Activated naive CD8-positive, alpha-beta T cell treated with anti-CD3 and anti-CD28 coated beads, Interleukin-2, amount 50 U/mL, for 24 hours (primary cell): ENCODE measurements around the gene SLC24A3.

Experiments used
- ATAC-seq: fragments of 150-1000 bp; cut with Tn5 transposase; one replicate; pipeline ENCODE4 v1.10.0; 2021
- DNase-seq: peaks from one replicate; pipeline ENCODE4 v3.0.0; 2021
- H3K27ac Mint-ChIP-seq: one replicate; pipeline ENCODE4 v1.8.0; 2021; ENCODE audit warnings: mild to moderate bottlenecking, mixed read lengths
- H3K27me3 Mint-ChIP-seq: one replicate; pipeline ENCODE4 v1.8.0; 2021; ENCODE audit warnings: mixed read lengths
- H3K36me3 Mint-ChIP-seq: one replicate; pipeline ENCODE4 v1.8.0; 2021; ENCODE audit warnings: low read depth, mixed read lengths
- H3K4me1 Mint-ChIP-seq: one replicate; pipeline ENCODE4 v1.8.0; 2021; ENCODE audit warnings: mixed read lengths
- H3K4me3 Mint-ChIP-seq: one replicate; pipeline ENCODE4 v1.8.0; 2021; ENCODE audit warnings: mild to moderate bottlenecking, moderate library complexity, mixed read lengths
- H3K9me3 Mint-ChIP-seq: one replicate; pipeline ENCODE4 v1.8.0; 2021; ENCODE audit warnings: mixed read lengths

The SLC24A3 gene

DNA sequence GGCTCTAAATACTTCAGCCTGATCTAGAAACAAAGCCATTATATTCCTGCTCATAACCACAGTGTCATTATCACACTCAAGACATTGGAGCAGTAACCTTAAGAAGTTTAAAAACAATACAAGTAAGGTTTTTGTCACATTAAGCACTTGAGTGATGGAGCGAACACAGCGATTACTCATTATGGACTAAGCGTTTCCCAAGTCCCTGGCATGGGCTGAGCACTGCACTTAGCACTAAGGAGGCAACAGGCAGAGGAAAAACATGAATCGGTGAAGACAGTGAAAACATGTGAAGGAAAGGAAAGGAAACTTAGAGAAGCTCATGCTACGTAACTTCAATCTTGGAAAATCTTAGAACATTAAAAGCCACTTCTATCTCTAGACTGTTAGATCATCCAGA is 108.7 kb downstream of the SLC24A3 start:
- H3K36me3 Mint-ChIP-seq: no peaks in the 10 kb centered on the region
- ATAC-seq (no peak), DNase-seq (no peak)
- no peaks in the 10 kb centered on the region for H3K27me3 Mint-ChIP-seq
- H3K9me3 Mint-ChIP-seq: no peaks in the 10 kb centered on the region
- H3K4me1 Mint-ChIP-seq: peaks cover 6% of the 10 kb centered on the region
- H3K4me3 Mint-ChIP-seq: no peak overlapping the region
- H3K27ac Mint-ChIP-seq: no peak overlapping the region

DNA sequence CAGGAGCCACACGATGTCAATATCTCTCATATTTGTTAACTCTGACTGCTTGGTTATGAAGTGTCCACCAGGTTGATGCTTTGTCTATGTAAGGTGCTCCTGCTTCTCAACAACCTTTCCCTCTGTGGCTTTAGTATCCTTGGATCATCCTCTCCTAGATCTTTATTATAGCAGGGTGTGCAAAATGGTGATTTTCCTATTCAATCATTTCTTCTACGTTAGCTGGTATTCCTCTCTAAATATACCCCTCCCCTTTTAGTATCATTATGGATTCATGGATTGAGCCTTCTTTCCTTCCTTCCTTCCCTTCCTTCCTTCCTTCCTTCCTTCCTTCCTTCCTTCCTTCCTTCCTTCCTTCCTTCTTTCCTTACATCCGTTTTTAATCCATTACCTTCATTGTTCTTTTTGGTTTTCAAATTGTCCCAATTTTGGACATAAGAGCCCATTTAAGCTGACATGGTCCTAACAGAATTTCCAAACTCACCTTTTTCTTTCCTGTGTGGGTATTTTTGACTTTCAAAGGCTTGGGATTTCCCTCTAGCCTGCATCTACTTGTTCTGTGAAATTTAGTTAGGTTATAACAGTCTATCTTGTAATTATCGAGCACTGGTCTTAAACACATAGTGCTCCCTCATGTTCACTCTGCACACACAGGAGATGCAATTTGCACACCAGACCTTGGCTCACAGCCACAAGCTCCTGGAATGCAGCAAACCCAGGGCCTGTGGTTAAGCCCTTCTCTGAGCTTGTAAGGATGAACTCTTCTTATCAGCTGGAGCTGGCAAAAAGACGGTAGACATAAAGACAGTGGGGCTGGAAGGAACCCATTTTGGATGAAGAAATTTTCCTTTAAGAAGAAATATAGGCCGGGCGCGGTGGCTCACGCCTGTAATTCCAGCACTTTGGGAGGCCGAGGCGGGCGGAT is 109.9 kb downstream of the SLC24A3 start:
- DNase-seq (no peak), ATAC-seq (no peak)
- Mint-ChIP-seq H3K27me3 (no peaks in the 10 kb centered on the region), H3K27ac (no peak overlapping the region), H3K4me1 (peaks cover under 1% of the 10 kb centered on the region), H3K9me3 (no peaks in the 10 kb centered on the region), H3K4me3 (no peak overlapping the region), H3K36me3 (no peaks in the 10 kb centered on the region)

DNA sequence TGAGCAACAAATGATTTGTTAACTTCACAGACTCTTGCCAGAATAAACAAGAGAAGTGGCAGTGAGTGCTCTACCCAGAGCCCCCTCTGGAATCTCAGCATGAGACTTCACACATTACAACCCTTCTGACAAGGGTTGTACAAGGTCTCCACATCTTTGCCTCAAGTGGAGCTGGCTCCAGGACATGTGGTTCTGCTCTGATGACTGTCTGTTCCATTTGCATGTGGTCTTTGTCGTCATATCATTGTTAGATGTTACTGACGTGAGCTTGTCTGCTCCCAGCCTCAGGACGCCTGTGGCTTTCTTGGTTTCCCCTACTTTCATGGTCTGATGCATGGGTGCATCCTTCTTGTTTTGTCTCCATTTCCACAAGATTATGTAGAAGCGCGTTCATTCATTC is 115.0 kb downstream of the SLC24A3 start:
- no peak for ATAC-seq
- H3K4me1 Mint-ChIP-seq: no peaks in the 10 kb centered on the region

DNA sequence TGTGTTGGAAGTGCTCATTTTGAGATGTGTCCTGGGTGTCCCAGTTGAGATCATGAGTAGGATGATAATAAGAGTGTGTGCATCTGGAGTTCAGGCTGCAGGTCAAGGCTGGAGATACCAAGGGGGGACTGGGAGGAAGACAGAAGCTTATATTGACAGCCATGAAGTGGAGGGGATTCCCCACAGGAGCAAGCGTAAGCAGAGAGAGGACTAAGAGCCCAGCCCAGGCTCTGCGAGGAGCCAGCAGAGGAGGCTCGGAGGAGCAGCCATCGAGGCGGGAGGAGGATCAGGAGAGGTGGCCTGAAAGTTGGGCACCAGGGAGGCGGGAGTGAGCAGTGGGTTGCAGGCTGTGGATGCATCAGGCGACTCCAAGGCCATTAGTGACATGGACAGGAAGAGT is 116.2 kb downstream of the SLC24A3 start:
- peaks cover 3% of the 10 kb centered on the region for H3K9me3 Mint-ChIP-seq
- no peak overlapping the region for H3K4me3 Mint-ChIP-seq
- H3K27ac Mint-ChIP-seq: no peak overlapping the region
- no peak for DNase-seq
- H3K27me3 Mint-ChIP-seq: peaks cover 10% of the 10 kb centered on the region
- no peaks in the 10 kb centered on the region for H3K4me1 Mint-ChIP-seq
- no peaks in the 10 kb centered on the region for H3K36me3 Mint-ChIP-seq
- ATAC-seq: no peak

More for the DNA sequence above, 115.0 kb downstream of the SLC24A3 start:
- H3K36me3 Mint-ChIP-seq: no peaks in the 10 kb centered on the region
- no peak for DNase-seq
- H3K9me3 Mint-ChIP-seq: peaks cover 3% of the 10 kb centered on the region
- peaks cover 10% of the 10 kb centered on the region for H3K27me3 Mint-ChIP-seq
- H3K4me3 Mint-ChIP-seq: no peak overlapping the region
- no peak overlapping the region for H3K27ac Mint-ChIP-seq

DNA sequence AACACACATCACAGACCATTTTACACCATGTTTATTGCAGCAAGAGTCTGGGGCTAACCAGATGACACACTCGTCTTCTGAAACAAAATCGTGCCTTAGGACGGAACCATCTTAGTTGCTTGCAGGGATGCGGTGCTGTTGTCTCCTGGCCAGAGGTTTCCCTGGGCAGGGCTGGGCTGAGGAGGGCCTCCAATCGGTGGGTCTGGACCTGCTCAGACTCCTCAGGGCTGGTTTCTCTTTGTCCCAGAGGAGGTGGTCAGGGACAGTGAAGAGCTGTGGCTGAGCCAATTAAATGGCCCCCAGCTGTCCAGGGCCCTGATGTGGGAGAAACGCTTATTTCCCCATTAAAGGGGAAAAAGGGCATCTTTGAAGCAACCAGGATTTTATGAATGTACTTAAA is 117.6 kb downstream of the SLC24A3 start:
- H3K4me3 Mint-ChIP-seq: no peak overlapping the region
- peaks cover 10% of the 10 kb centered on the region for H3K27me3 Mint-ChIP-seq
- DNase-seq (no peak), ATAC-seq (no peak)
- H3K4me1 Mint-ChIP-seq: no peaks in the 10 kb centered on the region
- no peaks in the 10 kb centered on the region for H3K36me3 Mint-ChIP-seq
- H3K27ac Mint-ChIP-seq: no peak overlapping the region
- H3K9me3 Mint-ChIP-seq: peaks cover 3% of the 10 kb centered on the region

DNA sequence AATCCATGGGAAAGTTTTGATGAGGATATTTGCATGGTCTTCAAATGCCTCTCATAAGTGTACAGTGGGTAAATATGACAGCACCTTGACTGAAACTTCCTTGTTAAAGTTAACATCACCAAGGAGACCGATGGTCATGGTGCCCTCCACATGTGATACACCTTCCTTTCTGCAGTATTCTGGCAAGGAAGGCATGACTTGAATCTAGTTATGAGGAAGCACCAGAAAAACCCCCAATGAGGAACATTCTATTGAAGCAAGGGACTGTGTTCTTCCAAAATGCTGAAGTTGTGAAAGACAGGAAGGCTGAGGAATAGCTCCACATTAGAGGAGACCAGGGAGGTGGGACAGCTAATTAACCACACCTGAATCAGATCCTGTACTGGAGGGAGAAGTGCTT is 118.3 kb downstream of the SLC24A3 start:
- Mint-ChIP-seq H3K27ac (no peak overlapping the region), H3K27me3 (peaks cover 10% of the 10 kb centered on the region), H3K9me3 (peaks cover 3% of the 10 kb centered on the region), H3K36me3 (no peaks in the 10 kb centered on the region), H3K4me3 (no peak overlapping the region), H3K4me1 (no peaks in the 10 kb centered on the region)
- DNase-seq (no peak), ATAC-seq (no peak)

DNA sequence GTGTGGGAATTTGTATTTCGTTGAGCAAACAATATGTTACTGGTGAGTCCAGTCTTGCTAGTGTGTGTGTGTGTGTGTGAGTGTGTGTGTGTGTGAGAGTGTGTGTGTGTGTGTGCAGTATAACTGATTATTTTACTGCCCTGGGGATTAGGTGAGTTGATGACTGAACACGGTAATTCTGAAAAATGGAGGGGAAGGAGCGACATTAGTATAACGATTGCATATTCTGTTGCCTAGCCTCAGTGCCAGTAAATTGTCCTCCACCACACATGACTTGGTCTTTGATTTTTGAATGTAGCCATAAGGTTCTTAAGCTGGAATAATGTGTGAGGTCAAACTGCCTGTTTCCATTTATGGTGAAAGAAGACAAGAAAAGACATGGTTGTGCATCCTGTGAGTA is 121.1 kb downstream of the SLC24A3 start:
- no peak for ATAC-seq
- no peak overlapping the region for H3K4me3 Mint-ChIP-seq
- H3K36me3 Mint-ChIP-seq: no peaks in the 10 kb centered on the region
- peaks cover 2% of the 10 kb centered on the region for H3K27me3 Mint-ChIP-seq
- no peak for DNase-seq
- peaks cover 3% of the 10 kb centered on the region for H3K9me3 Mint-ChIP-seq
- no peaks in the 10 kb centered on the region for H3K4me1 Mint-ChIP-seq
- H3K27ac Mint-ChIP-seq: no peak overlapping the region

DNA sequence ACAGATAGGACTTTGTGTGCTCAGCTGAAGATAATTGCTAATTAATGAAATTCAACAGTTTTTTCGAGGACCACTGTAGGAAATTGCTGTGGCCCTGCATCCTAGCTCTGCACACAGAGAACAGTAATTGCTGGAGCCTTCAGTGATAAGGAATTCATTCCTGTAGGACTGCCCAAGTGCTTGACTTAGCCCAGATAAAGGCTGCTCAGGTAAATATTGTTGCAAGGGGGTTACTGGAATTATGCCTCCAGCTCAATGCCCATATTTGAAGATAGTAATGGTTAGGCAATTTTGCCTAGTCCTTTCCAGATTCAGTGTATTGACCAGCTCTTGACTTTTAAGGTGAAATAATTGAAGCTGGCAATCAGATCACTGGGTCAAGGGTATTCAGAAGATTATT is 122.9 kb downstream of the SLC24A3 start:
- ATAC-seq: no peak
- no peaks in the 10 kb centered on the region for H3K27me3 Mint-ChIP-seq
- H3K9me3 Mint-ChIP-seq: peaks cover 3% of the 10 kb centered on the region
- no peaks in the 10 kb centered on the region for H3K4me1 Mint-ChIP-seq
- H3K4me3 Mint-ChIP-seq: no peak overlapping the region
- H3K27ac Mint-ChIP-seq: no peak overlapping the region
- DNase-seq: no peak
- H3K36me3 Mint-ChIP-seq: no peaks in the 10 kb centered on the region

DNA sequence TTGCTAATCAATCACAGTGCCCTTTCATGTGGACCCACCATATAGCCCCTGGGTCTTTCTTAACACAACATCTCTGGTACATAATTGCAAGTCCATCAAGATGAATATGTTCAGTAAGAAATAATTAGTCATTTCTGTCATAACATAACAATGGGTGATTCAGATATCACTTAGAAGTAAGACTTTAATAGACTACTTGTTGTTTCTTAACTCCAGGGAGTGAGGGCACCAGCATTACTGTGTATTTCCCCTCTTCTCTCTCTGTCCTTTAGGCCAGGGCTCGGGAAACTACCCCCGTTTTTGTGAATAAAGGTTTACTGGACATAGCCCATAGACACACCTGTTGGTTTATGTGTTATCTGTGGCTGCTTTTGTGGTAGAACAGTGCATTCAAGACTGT is 123.5 kb downstream of the SLC24A3 start:
- ATAC-seq: no peak
- DNase-seq: no peak
- Mint-ChIP-seq H3K4me1 (no peaks in the 10 kb centered on the region), H3K36me3 (no peaks in the 10 kb centered on the region), H3K27me3 (no peaks in the 10 kb centered on the region), H3K9me3 (peaks cover 3% of the 10 kb centered on the region), H3K4me3 (no peak overlapping the region), H3K27ac (no peak overlapping the region)

DNA sequence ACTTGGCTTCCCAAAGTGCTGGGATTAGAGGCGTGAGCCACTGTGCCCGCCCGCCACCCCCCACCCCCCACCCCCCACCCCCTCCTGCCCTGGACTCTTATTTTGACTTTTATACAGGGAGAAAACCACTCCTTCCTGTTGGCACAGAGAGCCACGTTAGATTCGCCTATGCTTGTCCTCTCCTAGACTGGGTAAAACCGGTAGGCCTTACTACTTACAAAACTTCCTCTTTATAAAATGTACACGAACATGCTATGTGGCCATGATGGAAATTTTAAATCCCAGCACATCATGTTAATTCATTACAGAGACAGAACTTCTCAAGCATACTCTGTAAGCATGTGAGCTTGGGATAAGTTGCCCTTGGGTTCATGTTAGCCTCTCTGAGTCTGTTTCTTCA is 124.2 kb downstream of the SLC24A3 start:
- DNase-seq (no peak), ATAC-seq (no peak)
- Mint-ChIP-seq H3K4me3 (no peak overlapping the region), H3K9me3 (no peaks in the 10 kb centered on the region), H3K4me1 (no peaks in the 10 kb centered on the region), H3K27me3 (no peaks in the 10 kb centered on the region), H3K27ac (no peak overlapping the region), H3K36me3 (no peaks in the 10 kb centered on the region)

DNA sequence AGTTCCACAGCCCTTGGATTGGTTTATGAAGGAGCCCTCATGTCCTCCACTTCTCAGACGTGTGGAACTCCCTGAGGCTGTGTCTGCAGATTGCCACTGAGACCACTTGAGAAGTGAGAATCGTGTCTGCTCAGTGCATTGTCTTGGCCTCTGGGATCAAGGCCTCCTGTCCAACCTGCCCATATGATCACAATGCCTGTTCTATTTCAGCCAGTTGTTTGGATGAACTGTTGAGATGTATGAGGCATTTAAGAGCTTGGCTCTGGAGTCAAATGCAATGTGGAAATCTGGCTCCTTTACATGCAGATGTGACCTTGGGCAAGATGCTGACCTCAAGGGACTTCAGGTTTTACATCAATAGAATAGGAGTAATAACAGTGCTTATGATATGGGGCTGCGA is 125.9 kb downstream of the SLC24A3 start:
- Mint-ChIP-seq H3K27me3 (no peaks in the 10 kb centered on the region), H3K4me1 (no peaks in the 10 kb centered on the region), H3K9me3 (no peaks in the 10 kb centered on the region), H3K4me3 (no peak overlapping the region), H3K36me3 (no peaks in the 10 kb centered on the region), H3K27ac (no peak overlapping the region)
- ATAC-seq: no peak
- DNase-seq: no peak

DNA sequence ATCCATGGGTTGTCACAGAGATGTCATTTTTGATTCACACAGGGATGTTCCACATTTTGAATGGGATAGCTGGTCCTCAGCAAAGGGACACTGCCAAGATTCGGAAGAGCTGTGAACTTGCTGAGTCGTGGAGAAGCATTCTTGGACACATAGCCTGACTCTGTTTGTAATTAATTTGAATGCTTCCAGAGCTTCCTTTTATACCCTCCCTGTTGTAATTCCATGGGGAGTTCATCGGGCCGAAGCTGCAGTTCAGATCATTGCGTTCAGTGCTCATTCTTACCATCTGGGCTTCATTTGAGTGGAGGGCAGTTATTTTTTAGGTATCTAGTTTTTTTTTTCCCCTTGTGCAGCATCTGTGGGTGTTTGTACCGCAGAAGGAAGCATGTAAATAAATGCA is 126.5 kb downstream of the SLC24A3 start:
- ATAC-seq (no peak), DNase-seq (no peak)
- no peak overlapping the region for H3K4me3 Mint-ChIP-seq
- no peaks in the 10 kb centered on the region for H3K27me3 Mint-ChIP-seq
- H3K9me3 Mint-ChIP-seq: no peaks in the 10 kb centered on the region
- H3K27ac Mint-ChIP-seq: no peak overlapping the region
- H3K36me3 Mint-ChIP-seq: no peaks in the 10 kb centered on the region
- no peaks in the 10 kb centered on the region for H3K4me1 Mint-ChIP-seq

DNA sequence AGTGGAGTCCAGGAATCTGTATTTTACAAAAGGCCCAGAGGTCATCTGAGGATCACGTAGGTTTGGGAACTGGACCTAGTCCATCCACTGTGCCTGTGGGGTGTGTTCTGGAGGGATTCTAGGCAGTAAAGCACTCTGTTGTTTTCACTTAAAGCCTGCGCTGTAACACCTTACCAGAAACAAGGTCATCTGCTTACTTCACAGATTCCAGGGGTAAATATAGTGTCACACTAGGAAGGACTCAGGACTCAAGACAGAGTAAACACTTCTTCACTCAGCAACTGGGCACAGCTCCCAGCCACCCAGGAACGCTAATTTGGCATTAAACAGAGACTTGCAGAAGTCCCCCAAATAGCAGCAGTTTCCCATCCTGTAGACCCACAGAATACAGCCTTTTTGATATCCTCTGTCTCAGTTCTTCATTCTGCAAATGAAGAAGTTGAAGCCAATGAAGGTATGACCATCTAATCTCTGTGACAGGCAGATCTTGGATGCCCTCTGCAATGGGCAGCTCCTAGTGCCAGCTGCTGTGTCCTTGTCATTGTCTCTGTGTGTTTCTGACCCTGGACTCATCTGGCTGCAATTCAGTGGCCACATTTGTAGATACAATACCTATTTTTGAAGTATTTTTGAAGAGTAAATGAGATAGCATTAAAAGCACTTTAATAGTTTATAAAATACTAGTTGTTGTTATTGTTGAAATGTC is 129.1 kb downstream of the SLC24A3 start:
- no peaks in the 10 kb centered on the region for H3K4me1 Mint-ChIP-seq
- H3K27me3 Mint-ChIP-seq: no peaks in the 10 kb centered on the region
- DNase-seq (no peak), ATAC-seq (no peak)
- H3K27ac Mint-ChIP-seq: no peak overlapping the region
- H3K4me3 Mint-ChIP-seq: no peak overlapping the region
- peaks cover 5% of the 10 kb centered on the region for H3K9me3 Mint-ChIP-seq
- H3K36me3 Mint-ChIP-seq: no peaks in the 10 kb centered on the region

DNA sequence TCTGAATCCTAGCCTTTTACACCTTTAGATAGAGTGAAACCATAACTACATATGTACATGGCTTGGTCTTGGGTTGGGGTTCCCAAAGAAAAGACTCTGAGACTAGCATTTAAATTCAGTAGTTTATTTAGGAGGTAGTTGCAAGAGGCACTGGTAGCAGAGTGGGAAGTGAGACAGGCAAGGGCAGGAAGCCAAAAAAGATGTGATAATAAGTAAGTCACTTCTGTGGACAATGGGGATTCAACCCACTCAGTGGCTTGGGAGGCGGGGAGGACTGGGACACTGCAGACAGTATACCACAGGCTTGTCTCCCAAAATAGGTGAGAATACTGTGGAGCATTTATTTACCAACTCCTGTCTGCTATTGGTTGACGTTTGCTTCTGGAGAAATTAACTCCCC is 131.9 kb downstream of the SLC24A3 start:
- no peak for DNase-seq
- no peaks in the 10 kb centered on the region for H3K27me3 Mint-ChIP-seq
- H3K9me3 Mint-ChIP-seq: peaks cover 5% of the 10 kb centered on the region
- H3K4me1 Mint-ChIP-seq: no peaks in the 10 kb centered on the region
- H3K27ac Mint-ChIP-seq: no peak overlapping the region
- no peaks in the 10 kb centered on the region for H3K36me3 Mint-ChIP-seq
- ATAC-seq: no peak
- no peak overlapping the region for H3K4me3 Mint-ChIP-seq

DNA sequence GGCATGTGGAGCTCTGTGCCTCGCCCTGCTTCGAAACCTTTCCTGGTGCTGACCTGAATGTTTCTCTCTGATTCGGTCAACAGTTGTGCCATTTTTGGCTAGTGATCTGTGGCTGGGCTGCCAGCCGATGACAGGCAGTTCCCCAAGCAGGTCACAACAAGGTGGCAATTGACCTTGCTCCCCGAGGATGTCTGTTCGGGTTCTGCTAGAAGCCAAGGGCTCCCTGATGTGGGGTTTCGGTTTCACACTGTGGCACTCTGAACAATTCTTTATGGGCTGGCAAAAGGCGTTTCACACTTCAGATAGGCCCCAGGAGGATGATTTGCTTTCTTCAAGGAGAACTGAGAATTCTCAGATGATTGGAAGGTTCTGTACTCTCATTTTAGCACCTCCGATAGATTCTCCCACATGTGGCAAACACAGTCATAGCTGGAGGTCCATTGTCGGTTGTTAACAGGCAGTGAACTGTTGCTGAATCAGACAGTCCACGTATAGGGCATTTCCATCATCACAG is 135.6 kb downstream of the SLC24A3 start:
- no peak for ATAC-seq
- H3K27ac Mint-ChIP-seq: no peak overlapping the region
- no peak overlapping the region for H3K4me3 Mint-ChIP-seq
- no peaks in the 10 kb centered on the region for H3K4me1 Mint-ChIP-seq
- H3K27me3 Mint-ChIP-seq: peaks cover 3% of the 10 kb centered on the region
- H3K36me3 Mint-ChIP-seq: no peaks in the 10 kb centered on the region
- DNase-seq: no peak
- H3K9me3 Mint-ChIP-seq: peaks cover 5% of the 10 kb centered on the region
